Fibroblast of peridontal ligament (primary cell): ENCODE data around the gene GDPGP1.
A peak's percentile ranks its signal among the peaks of the same experiment; 100 is the strongest.
"Not testable (repeated sequence)": the region's sequence is repeated elsewhere in the genome, so short reads cannot be mapped to it uniquely, and the experiment has no call there.

ENCODE experiments used
- DNase-seq: peaks from one replicate; pipeline ENCODE4 v3.0.0-alpha.2; 2010; ENCODE audit errors: extremely low read depth

The GDPGP1 gene

DNA sequence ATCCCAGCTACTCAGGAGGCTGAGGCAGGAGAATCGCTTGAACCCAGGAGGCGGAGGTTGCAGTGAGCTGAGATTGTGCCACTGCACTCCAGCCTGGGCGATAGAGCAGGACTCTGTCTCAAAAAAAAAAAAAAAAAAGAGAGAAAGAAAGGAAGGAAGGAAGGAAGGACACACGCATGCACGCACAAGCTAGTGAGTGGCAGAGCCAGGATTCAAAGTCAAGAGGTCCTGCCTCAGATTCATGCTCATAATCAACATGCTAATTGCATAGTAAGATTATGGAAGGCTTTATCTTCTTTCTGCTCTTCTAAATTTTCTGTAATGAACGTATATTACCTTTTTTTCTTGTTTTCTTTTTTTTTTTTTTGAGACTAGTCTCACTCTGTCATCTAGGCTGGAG lies 26.7 kb downstream of the GDPGP1 start:
- not testable (repeated sequence) for DNase-seq

DNA sequence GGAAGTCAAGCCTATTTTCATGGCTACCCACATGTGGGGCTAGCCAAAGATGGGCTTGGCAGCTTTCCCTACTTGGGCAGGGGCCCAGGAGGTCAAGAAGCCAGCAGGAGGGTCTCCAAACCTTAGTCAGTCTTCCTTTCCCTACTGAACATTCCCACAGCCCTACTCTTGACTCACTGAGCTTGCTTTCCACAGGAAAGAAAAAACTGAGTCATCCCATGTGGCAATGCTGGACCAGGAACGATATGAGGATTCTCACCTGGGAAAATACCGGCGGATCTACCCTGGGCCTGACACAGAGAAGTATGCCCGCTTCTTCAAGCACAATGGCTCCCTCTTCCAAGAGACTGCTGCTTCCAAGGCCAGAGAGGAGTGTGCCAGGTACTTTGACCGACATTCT lies 27.8 kb downstream of the GDPGP1 start:
- no peak for DNase-seq

DNA sequence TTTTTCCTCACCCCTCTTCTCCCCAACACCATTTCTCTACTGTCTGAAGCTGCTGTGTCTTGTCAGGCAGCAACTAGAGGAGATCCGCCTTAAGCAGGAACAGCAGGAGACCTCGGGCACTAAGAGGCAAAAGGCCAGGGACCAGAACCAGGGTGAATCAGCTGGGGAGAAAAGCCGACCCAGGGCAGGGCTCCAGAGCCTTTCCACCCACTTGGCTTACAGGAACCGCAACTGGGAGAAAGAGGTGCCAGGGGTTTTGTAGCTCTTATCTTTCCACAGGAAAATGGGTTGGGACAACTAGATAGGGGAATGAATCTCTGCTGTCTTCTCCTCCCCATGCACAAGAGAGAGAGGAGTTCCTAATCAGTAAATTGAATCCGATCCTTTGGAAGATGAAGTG lies 28.4 kb downstream of the GDPGP1 start:
- no peak for DNase-seq

DNA sequence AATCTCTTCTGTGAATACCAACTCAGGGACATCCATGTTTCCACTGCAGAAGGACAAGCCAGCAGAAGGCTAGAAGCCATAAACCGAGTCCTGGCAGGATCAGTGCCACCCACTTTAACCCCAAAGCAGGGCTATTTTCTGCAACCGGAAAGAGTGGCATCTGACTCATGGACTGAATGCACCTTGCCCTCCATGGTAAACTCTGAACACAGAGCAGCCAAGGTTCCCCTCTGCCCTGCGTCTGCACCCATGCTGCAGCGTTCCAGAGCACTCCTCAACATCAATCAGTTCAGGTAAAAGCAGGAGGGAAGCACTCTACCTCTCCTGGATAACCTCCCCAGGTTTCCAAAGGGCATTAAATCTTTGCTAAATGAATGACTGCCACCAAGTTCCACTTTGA lies 30.7 kb downstream of the GDPGP1 start:
- DNase-seq, result no peak

DNA sequence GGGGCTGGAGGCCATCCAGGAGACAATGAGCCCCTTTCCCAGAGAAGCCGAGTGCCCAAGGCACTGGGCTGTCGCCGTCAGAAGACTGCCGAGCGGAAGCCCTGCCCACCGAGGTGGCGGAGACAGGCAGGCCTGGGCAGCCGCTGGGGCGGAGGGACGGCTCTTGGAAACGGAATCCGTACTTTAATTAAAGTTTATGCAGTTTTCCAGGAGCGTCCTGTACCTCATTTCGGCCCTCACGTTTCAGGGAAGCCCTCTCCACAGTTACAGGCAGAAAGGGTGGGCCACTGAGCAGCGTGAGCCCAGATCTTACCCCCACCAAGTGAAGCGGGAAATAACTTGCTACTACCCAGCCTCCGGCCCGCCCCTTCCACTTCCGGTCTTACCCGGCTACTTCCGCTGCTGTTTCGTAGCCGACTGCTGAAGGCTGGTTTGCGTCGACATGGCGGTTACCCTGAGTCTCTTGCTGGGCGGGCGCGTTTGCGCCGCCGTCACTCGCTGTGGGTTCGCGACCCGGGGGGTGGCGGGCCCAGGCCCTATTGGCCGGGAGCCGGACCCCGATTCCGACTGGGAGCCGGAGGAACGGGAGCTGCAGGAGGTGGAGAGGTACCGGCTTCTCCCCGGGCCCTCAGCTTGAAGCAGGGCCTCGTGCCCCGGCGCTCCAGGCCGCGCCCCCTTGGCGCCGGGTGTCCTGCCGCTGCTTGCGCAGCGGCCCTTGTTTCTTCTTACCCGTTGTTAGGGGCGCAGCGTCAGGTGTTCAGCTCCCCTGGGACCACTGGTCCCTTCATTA lies 31.5 kb downstream of the GDPGP1 start, which contains the start of gene NGRN:
Gene NGRN, plus strand, starts transcription at position 402 of the 790 bp plus-strand sequence. Its CDS starts 41 bp downstream, at position 443.
- peak; percentile 85 for DNase-seq

DNA sequence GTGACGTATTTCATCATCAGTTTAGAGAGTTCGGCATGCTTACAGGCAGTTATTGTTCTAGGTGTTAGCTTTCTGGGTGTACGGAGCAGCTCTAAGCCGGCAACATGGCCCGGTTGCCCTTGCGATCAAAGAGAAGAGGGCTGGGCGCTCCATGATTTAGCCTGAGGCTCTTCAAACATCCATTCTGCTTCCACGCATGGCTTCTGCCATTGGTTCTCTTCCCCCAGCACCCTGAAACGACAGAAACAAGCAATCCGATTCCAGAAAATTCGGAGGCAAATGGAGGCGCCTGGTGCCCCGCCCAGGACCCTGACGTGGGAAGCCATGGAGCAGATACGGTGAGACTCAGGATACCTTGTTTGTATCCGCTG lies 32.0 kb downstream of the GDPGP1 start:
- peak; percentile 36 for DNase-seq

DNA sequence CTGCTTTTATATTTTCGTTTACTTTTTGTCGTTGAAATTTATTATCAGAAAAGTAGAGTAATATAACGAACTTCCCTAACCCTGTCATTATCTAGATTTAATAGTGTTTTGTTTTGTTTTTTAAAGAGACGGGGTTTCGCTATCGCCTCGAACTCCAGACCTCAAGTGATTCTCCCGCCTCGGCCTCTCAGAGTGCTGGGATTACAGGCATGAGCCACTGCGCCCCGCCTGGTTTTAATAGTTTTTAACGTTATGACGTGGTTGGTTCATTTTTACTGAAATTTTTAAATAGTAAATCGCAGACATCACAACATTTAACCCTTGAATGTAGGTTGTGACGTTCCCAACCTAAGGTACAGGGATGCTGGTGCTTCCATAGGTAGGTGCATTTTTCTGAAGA lies 32.5 kb downstream of the GDPGP1 start:
- DNase-seq, result peak; percentile 53

DNA sequence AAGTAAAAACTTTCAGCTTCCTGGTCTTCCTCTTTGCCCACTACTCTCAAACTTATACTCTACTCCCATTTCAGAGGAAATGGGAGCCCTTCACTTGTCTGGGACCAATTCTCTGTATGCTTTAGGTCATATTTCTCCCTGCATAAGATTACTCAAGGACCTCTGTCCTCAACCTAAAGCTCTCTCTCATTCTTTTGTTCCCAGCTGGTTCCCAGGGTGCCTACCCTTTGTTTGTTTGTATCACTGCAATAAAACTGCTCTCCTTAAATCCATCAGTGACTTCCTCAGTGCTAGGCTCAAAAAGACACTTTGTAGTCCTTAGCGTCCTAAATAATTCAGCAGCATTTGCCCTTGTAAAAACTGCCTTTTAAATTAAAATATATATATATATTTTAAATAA lies 34.4 kb downstream of the GDPGP1 start:
- no peak for DNase-seq

DNA sequence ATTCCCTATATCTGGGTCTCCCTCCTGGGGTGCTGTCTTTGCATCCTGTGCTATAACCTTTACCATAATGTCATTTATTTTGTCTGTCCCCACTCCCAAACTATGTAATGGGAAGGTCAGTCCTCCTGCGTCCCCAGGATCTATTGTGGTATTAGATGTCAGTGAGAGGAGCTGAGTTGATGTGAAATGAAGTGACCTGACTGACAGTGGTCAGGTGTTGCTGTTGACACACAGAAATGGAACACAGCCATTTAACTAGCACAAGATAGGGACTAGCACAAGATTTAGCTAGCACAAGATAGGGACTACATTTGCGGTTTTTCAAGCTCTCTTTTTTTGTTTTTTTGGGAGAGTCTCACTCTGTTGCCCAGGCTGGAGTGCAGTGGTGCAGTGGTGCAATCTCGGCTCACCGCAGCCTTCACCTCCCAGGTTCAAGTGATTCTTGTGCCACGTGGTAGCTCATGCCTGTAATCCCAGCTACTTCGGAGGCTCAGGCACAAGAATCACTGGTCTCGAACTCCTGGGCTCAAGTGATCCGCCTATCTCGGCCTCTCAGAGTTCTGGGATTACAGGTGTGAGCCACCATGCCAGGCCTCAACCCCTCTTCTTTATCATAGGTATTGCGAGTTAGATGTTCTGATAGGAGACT lies 36.6 kb downstream of the GDPGP1 start:
- DNase-seq, result no peak

DNA sequence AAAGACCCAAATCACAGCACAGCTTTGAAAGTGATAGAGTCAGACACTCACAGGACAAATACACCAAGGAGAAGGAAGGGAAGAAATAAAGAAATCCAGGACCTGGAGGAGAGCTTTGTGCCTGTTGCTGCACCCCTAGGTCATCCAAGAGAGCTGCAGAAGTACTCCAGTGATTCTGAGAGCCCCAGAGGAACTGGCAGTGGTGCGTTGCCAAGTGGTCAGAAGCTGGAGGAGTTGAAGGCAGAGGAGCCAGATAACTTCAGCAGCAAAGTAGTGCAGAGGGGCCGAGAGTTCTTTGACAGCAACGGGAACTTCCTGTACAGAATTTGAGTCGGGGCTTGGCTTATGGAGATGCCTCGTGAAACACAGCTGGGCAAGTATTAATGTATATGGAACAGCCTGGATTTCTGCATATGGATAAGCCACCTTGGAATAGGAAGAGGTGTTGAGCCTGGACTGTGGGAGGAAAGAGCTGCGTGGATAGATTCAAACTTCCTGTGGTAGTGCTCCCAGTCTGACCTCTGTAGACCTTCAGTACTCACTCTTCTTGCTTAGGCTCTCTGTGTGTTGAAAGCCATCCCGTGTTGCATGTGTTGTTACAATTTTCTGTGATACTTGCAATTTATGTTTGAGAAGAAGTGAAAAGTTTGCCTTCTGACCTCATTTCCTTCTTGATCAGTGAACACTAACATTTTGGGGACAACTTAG lies 37.6 kb downstream of the GDPGP1 start:
- no peak for DNase-seq

DNA sequence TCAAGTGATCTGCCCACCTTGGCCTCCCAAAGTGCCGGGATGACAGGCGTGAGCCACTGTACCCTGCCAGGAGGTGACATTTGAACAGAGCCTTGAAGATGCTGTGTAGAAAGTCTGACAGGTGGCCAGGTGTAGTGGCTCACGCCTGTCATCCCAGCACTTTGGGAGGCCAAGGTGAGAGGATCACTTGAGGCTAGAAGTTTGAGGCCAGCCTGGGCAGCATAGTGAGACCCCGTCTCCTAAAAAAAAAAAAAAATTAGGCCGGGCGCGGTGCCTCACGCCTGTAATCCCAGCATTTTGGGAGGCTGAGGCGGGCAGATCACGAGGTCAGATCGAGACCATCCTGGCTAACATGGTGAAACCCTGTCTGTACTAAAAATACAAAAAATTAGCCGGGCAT lies 44.5 kb downstream of the GDPGP1 start:
- DNase-seq, result not testable (repeated sequence)

DNA sequence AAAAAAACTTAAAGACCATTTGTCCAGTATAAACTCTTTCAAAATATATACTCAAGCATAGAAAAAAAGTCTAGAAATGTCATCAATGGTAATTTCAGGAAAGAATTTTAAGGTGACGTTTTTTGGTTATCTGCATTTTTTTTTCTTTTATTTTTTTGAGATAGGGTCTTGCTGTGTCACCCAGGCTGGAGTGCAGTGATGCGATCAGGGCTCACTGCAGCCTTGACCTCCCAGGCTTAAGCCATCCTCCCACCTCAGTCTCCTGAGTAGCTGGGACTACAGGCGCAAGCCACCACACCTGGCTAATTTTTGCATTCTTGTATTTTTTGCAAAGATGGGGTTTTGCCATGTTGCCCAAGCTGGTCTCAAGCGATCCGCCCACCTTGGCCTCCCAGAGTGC lies 46.7 kb downstream of the GDPGP1 start:
- DNase-seq, result not testable (repeated sequence)

DNA sequence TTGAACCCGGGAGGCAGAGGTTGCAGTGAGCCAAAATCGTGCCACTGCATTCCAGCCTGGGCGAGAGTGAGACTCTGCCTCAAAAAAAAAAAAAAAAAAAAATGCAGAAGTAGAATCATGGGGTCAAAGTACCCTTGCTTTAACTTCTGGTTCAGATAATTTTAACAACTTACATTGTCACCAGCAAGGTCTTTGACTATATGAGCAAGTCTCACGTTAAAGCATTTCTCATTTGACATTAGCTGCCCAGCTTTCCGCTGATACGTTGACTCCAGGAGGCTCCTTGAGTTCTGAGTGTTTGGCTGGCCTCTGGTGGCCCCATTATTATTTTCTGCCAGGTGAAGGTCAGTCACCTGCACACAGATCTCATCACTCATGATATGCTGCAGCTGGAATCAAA lies 47.6 kb downstream of the GDPGP1 start:
- DNase-seq, result not testable (repeated sequence)

DNA sequence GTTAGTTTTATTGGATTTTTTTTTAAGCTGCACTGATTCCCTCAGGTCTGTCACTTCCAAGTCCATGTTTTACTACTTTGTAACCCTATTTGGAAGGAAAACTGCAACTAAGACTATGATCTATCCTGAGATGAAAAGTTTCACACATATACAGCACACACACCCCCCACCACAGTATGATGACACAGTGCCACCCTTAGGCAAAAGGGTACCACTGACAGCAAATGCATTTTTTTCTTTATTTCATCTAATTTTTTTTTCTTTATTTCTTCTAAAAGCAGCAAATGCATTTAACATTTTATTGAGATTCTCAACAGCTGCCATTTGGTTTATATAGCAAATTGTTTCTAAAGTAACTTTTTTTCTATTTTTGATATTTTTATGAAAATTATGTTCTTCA lies 52.7 kb downstream of the GDPGP1 start:
- DNase-seq, result peak; percentile 45

DNA sequence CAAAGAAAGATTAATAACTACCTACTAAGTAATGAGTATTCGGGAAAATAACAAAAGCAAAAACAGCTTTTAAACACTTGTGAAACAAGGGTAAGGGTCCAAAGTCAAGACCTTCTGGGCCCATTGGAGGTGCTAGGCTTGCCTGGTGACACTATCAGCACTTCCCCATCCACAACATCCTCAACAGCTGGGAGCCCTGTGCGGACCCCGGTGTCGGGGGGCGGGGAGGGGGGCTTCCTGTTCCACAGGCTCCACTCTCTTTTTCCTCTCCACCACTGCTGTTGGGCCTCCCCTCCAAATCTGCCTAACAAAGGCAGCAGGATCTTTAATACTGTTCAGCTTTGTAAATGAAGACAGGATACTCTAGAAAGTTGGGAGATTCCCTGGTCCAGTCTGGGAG lies 53.1 kb downstream of the GDPGP1 start:
- no peak for DNase-seq

DNA sequence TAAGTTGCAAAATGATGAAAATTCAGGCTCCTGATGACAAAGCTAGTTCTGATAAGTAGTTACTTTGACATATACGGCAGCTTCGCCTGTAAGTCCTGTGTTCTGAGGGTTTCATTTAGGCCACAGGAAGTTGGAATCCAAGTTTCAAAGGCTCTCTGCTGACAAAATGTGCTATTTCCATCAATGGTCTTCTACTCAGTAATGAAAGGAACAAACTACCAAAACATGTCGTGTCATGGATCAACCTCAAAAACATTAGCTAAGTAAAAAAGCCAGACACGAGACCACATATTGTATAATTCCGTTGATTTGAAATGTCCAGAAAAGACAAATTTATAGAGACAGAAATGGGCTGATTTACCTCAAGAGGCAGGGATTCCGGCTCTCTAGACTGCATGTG lies 53.9 kb downstream of the GDPGP1 start:
- no peak for DNase-seq

DNA sequence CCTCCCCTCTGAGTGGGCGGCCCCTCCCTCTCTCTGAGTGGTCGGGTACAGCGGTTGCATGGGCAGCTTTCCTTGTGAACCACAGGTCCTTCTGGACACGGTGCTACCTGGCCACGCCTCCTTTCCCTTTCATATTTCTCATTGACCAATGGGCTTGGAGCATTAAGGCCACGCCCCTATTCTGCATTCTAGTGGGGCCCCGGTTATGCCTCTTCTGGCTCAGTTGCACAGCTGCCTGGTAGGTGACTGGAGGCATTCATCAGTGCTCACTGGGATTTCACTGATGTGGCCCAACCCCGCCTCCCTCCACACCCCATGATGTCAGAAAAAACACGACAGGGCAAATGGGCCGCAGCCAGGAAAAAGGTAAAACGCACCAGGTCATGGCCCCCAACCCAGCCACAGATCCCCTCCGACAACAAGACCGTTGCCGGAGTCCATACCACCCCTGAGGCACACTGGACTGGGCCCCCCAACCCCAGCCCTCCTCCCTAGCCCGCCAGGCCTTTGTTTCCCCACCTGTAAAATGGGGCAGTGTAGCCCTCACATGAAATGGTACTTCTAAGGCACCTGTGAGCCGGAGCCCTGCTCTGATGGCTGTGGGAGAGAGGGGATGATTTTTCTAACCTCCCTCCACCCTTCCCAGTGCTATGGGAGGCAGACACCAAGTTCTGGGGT lies 57.8 kb downstream of the GDPGP1 start:
- no peak for DNase-seq

DNA sequence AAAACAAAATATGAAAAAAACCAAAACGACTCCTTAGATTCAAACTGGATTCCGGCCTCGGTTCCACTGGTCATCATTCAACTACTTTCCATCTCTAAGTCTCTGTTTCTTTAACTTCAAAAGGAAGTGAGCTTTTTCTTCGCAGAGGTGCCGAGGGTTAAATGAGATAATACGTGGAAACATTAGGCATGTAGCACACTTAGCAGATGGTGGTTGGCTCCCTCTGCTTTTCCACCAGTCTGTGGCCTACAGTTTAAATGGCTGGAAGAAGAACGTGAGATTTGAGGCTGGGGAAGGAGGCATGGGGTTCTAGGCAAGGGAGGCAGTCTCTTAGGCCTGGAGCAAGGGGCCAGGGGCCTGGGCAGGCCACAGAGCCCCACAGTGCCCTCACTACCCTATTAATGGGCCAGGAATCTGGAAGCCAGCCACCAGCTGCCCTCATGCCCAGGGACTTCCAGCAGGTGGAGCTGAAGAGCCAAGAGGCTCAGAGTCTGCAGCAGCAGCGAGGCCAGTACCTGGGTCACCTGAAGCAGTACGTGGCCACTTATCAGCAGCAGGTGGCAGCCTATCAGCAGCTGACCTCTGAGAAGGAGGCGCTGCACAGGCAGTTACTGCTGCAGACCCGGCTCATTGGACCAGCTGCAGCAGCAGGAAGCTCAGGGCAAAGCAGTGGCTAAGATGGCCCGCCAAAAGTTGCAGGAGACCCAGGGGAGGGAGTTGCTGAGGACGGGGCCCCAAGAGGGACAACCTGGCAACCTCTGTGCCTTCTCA lies 59.2 kb downstream of the GDPGP1 start:
- DNase-seq, result peak; percentile 35

DNA sequence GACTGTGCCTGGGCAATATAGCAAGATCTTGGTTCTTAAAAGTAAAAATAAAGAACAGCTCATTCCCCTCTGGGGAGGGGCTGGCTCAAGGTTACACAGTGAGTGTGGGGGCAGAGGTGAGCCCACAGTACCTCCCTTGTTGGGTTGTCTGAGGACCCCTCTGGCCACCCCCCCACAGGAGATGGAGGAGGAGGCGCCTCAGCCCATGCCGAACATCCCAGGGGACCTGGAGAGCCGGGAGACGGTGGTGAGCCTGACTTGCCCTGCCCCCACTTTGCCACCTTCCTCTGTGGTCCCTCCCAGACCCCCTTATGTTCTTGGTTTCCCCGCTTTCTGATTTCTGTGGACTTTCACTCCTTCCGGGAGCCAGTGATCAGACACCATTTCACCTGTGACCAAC lies 60.1 kb downstream of the GDPGP1 start:
- DNase-seq, result no peak

DNA sequence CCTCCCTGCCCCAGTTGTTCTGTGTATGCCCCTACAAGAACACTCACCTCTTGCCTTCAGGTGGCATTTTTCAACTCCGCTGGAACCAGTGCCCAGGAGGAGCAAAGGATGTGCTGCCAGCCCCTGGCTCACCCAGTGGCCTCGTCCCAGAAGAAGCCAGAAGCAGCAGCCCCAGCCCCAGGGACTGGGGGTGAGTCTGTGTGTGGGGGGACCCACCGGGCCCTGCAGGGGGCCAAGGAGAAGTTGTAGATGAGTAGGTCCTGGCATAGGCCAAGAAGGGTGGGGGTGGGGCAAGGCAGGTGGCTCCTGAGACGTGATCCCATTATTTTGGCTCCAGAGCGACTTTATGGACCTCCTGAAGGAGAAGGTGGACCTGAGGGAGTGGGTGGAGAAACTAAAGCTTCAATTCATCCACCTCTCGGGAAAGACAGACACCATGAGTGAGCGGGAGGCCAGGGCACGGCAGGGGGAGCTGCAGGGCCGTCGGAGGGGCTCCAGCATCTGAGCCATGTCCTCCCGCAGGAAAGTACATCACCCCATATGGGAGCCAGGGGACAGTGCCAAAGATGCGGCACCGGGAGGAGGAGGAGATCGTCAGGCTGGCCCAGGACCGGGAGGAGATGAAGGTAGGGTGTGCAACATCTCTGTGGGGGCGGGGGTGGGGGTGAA lies 60.7 kb downstream of the GDPGP1 start:
- no peak for DNase-seq

DNA sequence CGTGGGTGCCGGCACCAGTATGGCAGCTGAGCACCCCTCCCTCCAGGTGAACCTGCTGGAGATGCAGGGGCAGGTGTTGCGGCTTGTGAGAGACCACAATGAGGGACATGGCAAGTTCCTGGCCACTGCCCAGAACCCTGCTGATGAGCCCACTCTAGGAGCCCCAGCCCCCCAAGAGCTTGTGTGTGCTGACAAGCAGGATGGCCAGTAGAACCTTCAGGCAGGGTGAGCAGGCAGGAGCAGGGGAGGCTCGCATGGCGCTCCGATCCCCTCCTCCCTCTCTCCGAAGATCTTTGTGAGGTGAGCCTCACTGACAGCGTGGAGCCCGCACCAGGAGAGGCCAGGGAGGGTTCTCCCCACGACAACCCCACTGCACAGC lies 61.2 kb downstream of the GDPGP1 start:
- no peak for DNase-seq
